HepG2 (cell line): ENCODE measurements around the gene GCDH. TPM values are rescaled to one million over a fixed set of nuclear protein-coding genes. Genes with fewer than 3 reads are reported as not detected.
A peak's percentile ranks its signal among the peaks of the same experiment; 100 is the strongest.

ENCODE experiments used
- ATAC-seq: fragments of 200-7000 bp; cut with Tn5 transposase; 3 replicates; pipeline ENCODE4 v1.9.1; 2020; ENCODE audit warnings: mild to moderate bottlenecking, moderate library complexity
- BruUV-seq: library from RNA; stranded (reverse); fragments of 400-500 nt; replicated peaks from 2 replicates; lab custom pipeline; 2021; lab: Mats Ljungman, UMichigan
- CTCF ChIA-PET: fragments of 300-600 bp; formaldehyde crosslinking; extraction: SDS; loops from one replicate; lab custom pipeline; 2021; ENCODE audit warnings: low total read pairs, inconsistent platforms, low intra/inter-chr PET ratio; lab: Yijun Ruan, JAX
- POLR2A ChIA-PET: fragments of 350-600 bp; sonication (Branson Sonifier 250); formaldehyde crosslinking; loops from one replicate; lab custom pipeline; 2020; ENCODE audit warnings: antibody characterized with exemption, inconsistent platforms; lab: Yijun Ruan, JAX
- DNase-seq: peaks from one replicate; pipeline ENCODE4 v3.0.0-alpha.2; 2015; ENCODE audit warnings: low spot score
- FAIRE-seq: peaks from 3 replicates; lab custom pipeline; 2011; peaks lifted over from hg19 to GRCh38; lab: Jason Lieb, UNC
- H2AFZ ChIP-seq: one replicate; pipeline ENCODE4 v1.6.1; 2011; ENCODE audit warnings: low read length, inconsistent platforms
- H3K27ac ChIP-seq: fragments of 300-600 bp; 3 replicates; pipeline ENCODE4 v1.8.0; 2011; ENCODE audit warnings: mixed run types, mild to moderate bottlenecking, mixed read lengths, low read length, inconsistent platforms; ENCODE audit not compliant: insufficient read depth; ENCODE audit errors: extremely low read length
- H3K27me3 ChIP-seq, 2 experiments: fragments of 200-600 bp in 1 of 2; 2 replicates in 1 of 2; 3 replicates in 1 of 2; pipeline versions ENCODE4 v1.6.0 to v1.8.0; 2011; ENCODE audit warnings: low read length in 2 of 2, mild to moderate bottlenecking in 2 of 2, moderate library complexity in 2 of 2, inconsistent platforms in 1 of 2; ENCODE audit not compliant: insufficient read depth in 2 of 2, control insufficient read depth in 1 of 2
- H3K36me3 ChIP-seq, 2 experiments: fragments of 200-600 bp in 1 of 2; replicated peaks in 1 of 2; 2 replicates in 1 of 2; 3 replicates in 1 of 2; pipeline versions ENCODE4 v1.5.1 to v1.8.0; 2011; ENCODE audit warnings: low read length in 2 of 2, inconsistent platforms in 1 of 2; ENCODE audit not compliant: insufficient read depth in 2 of 2, control insufficient read depth in 1 of 2
- H3K4me1 ChIP-seq: 2 replicates; pipeline ENCODE4 v1.5.1; 2012; ENCODE audit warnings: low read length, inconsistent platforms; ENCODE audit not compliant: insufficient read depth
- H3K4me2 ChIP-seq: 2 replicates; pipeline ENCODE4 v1.6.0; 2011; ENCODE audit warnings: low read depth, low read length, inconsistent platforms
- H3K4me3 ChIP-seq, 3 experiments: fragments of 200-600 bp in 1 of 3; sonication (generic), shearing (Covaris generic) in 1 of 3; replicated peaks in 1 of 3; 2 replicates each; pipeline ENCODE4 v1.5.1; 2011 to 2016; ENCODE audit warnings: low read length in 3 of 3, inconsistent platforms in 2 of 3, low read depth in 2 of 3, mild to moderate bottlenecking in 2 of 3, control low read depth in 1 of 3, mixed read lengths in 1 of 3; ENCODE audit not compliant: insufficient read depth in 1 of 3
- H3K79me2 ChIP-seq: one replicate; pipeline ENCODE4 v1.6.1; 2011; ENCODE audit warnings: low read length, inconsistent platforms; ENCODE audit not compliant: insufficient read depth
- H3K9ac ChIP-seq: 2 replicates; pipeline ENCODE4 v1.6.0; 2011; ENCODE audit warnings: mild to moderate bottlenecking, low read depth, low read length, inconsistent platforms; ENCODE audit not compliant: insufficient read depth
- H3K9me3 ChIP-seq: 2 replicates; pipeline ENCODE4 v1.5.1; 2012; ENCODE audit warnings: mild to moderate bottlenecking, low read length
- H4K20me1 ChIP-seq: 2 replicates; pipeline ENCODE4 v1.6.0; 2011; ENCODE audit warnings: inconsistent platforms, mild to moderate bottlenecking, low read length, moderate library complexity; ENCODE audit not compliant: insufficient read depth
- BCL3 ChIP-seq: sonication (generic); formaldehyde crosslinking; IDR thresholded peaks from 2 replicates; pipeline ENCODE4 v1.5.1; 2020; ENCODE audit warnings: mild to moderate bottlenecking, missing genetic modification reagents, moderate library complexity
- CREB3 ChIP-seq: sonication (generic); formaldehyde crosslinking; IDR thresholded peaks from 2 replicates; pipeline ENCODE4 v1.5.0; 2020; ENCODE audit warnings: missing genetic modification reagents
- GATA4 ChIP-seq: sonication (generic); IDR thresholded peaks from 2 replicates; pipeline ENCODE4 v1.6.1; 2016; ENCODE audit warnings: antibody characterized with exemption, low read depth, borderline replicate concordance
- GMEB1 ChIP-seq: sonication (generic); formaldehyde crosslinking; IDR thresholded peaks from 2 replicates; pipeline ENCODE4 v1.5.1; 2020; ENCODE audit warnings: missing genetic modification reagents, mild to moderate bottlenecking, borderline replicate concordance
- HNF4A ChIP-seq: sonication (generic); formaldehyde crosslinking; IDR thresholded peaks from 2 replicates; pipeline ENCODE4 v1.4.0; 2020; ENCODE audit warnings: missing genetic modification reagents
- HOXA9 ChIP-seq: sonication (generic); formaldehyde crosslinking; IDR thresholded peaks from 2 replicates; pipeline ENCODE4 v1.8.1; 2022; ENCODE audit warnings: missing genetic modification reagents, mild to moderate bottlenecking, moderate library complexity, borderline replicate concordance
- KAT7 ChIP-seq: IDR thresholded peaks from 2 replicates; pipeline ENCODE4 v1.6.1; 2018; ENCODE audit warnings: borderline replicate concordance, missing compliant biosample characterization
- MED8 ChIP-seq: sonication (generic); formaldehyde crosslinking; IDR thresholded peaks from 2 replicates; pipeline ENCODE4 v1.8.1; 2023; ENCODE audit warnings: mild to moderate bottlenecking, missing genetic modification reagents; ENCODE audit not compliant: insufficient replicate concordance
- NCOA1 ChIP-seq: sonication (generic); formaldehyde crosslinking; IDR thresholded peaks from 2 replicates; pipeline ENCODE4 v1.9.0; 2021; ENCODE audit warnings: missing genetic modification reagents
- PHF5A ChIP-seq: IDR thresholded peaks from one replicate; pipeline ENCODE4 v1.6.1; 2018; ENCODE audit warnings: low read depth, missing genetic modification reagents; ENCODE audit not compliant: unreplicated experiment
- POLR2AphosphoS2 ChIP-seq: IDR thresholded peaks from 2 replicates; pipeline ENCODE4 v1.6.1; 2011; ENCODE audit warnings: low read depth, low read length, improper control_type of control experiment
- SP1 ChIP-seq, 2 experiments: fragments of 450-650 bp in 1 of 2; sonication (generic) in 1 of 2; formaldehyde crosslinking in 1 of 2; IDR thresholded peaks; 2 replicates each; pipeline versions ENCODE4 v1.4.0 to v1.6.1; 2016 to 2020; ENCODE audit warnings: missing genetic modification reagents in 1 of 2
- SYNCRIP ChIP-seq: fragments of 200-400 bp; formaldehyde crosslinking; IDR thresholded peaks from 2 replicates; pipeline ENCODE4 v1.6.1; 2018; ENCODE audit warnings: mild to moderate bottlenecking, low read depth, low read length; ENCODE audit not compliant: insufficient read depth
- ZBTB7A ChIP-seq: sonication (generic); formaldehyde crosslinking; IDR thresholded peaks from 2 replicates; pipeline ENCODE4 v1.8.0; 2022; ENCODE audit warnings: mild to moderate bottlenecking, missing genetic modification reagents
- ZEB1 ChIP-seq: IDR thresholded peaks from 2 replicates; pipeline ENCODE4 v1.6.1; 2012; ENCODE audit warnings: mild to moderate bottlenecking, low read depth, inconsistent platforms; ENCODE audit not compliant: insufficient replicate concordance
- ZNF224 ChIP-seq: sonication (generic); formaldehyde crosslinking; IDR thresholded peaks from 2 replicates; pipeline ENCODE4 v1.5.0; 2020; ENCODE audit warnings: mild to moderate bottlenecking, missing genetic modification reagents
- ZNF292 ChIP-seq: sonication (generic); formaldehyde crosslinking; IDR thresholded peaks from 2 replicates; pipeline ENCODE4 v1.8.1; 2022; ENCODE audit warnings: mild to moderate bottlenecking, low read depth, missing genetic modification reagents, borderline replicate concordance
- ZNF501 ChIP-seq: sonication (generic); formaldehyde crosslinking; IDR thresholded peaks from 2 replicates; pipeline ENCODE4 v1.5.1; 2020; ENCODE audit warnings: mild to moderate bottlenecking, moderate library complexity, missing genetic modification reagents
- ZNF703 ChIP-seq: sonication (generic); formaldehyde crosslinking; IDR thresholded peaks from 2 replicates; pipeline ENCODE4 v1.5.1; 2020; ENCODE audit warnings: missing genetic modification reagents, mild to moderate bottlenecking, moderate library complexity, borderline replicate concordance
- ZSCAN20 ChIP-seq: sonication (generic); formaldehyde crosslinking; IDR thresholded peaks from 2 replicates; pipeline ENCODE4 v1.4.0; 2020; ENCODE audit warnings: missing genetic modification reagents, mild to moderate bottlenecking, borderline replicate concordance
- ZSCAN29 ChIP-seq: sonication (generic); formaldehyde crosslinking; conservative IDR thresholded peaks from 2 replicates; pipeline ENCODE4 v1.4.0; 2020; ENCODE audit warnings: mild to moderate bottlenecking, missing genetic modification reagents
- WGBS: methylation state at CpG from one replicate; pipeline ENCODE4 v1.1.6; 2017; ENCODE audit warnings: low lambda C conversion rate; 5-methylcytosine and 5-hydroxymethylcytosine counted together
- in situ Hi-C: cut with HindIII; loops from 2 replicates; pipeline ENCODE4 v1.10.0; 2017; ENCODE audit warnings: low pct_unique_long_range_greater_than_20kb; ENCODE audit not compliant: extremely low pct_ligation_motif_present
- intact Hi-C: fragments of 100-400 bp; cut with micrococcal nuclease; formaldehyde crosslinking; loops from one replicate; pipeline ENCODE4 v1.10.0; 2022; ENCODE audit not compliant: unreplicated experiment
- polyA plus RNA-seq, 8 experiments: library from polyadenylated mRNA; depleted of rRNA in 3 of 8; stranded (reverse) in 7 of 8; unstranded in 1 of 8; fragments of >200 nt; fragmentation: Illumina TruSeq in 4 of 8; extraction: Trizol in 4 of 8; gene quantifications; 2 replicates each; pipeline versions ENCODE4 v1.2.1 to v1.2.3, GENCODE V29; 2011 to 2016; ENCODE audit warnings: low read depth in 4 of 8, missing spikeins in 1 of 8, mixed read lengths in 1 of 8; ENCODE audit not compliant: insufficient read depth in 1 of 8
- total RNA-seq, 5 experiments: library from RNA; depleted of rRNA; stranded (reverse); fragments of >200 nt; fragmentation: Illumina TruSeq; extraction: Trizol; gene quantifications; 2 replicates each; pipeline ENCODE4 v1.2.3, GENCODE V29; 2016; ENCODE audit warnings: low read depth in 1 of 5

Gene GCDH
- total and polyA plus RNA-seq, 2 of the 13 experiments (the other 11 are each of a cell fraction or from before 2014, with no cell fraction given) = 15.1 to 38.0 TPM

GRCh38 chr19:12891553-12892021 is 627 bp downstream of the GCDH start:
- Histone ChIP-seq H2AFZ (no peak overlapping the region), H4K20me1 (no peaks in the 10 kb centered on the region), H3K27ac (peak overlapping the region; percentile 84), H3K4me1 (peaks cover 37% of the 10 kb centered on the region), H3K36me3 (peaks cover 12 to 21% of the 10 kb centered on the region in 2 experiments; a peak in 4 of 5 replicates), H3K9me3 (no peaks in the 10 kb centered on the region), H3K4me2 (peak overlapping the region; percentile 97), H3K79me2 (peaks cover 8% of the 10 kb centered on the region), H3K27me3 (peaks cover 0 to 9% of the 10 kb centered on the region in 2 experiments; a peak in 3 of 5 replicates), H3K4me3 (peak overlapping the region; percentile 67 to 95 (median 94)), H3K9ac (peak overlapping the region; percentile 80)
- FAIRE-seq (no peak), ATAC-seq (peak; percentile 59), DNase-seq (peak; percentile 20)
- in situ Hi-C loops = no loop called here
- ChIA-PET CTCF (no interaction called here), POLR2A (interaction anchor here (0.5 to 2.2 kb wide), 20 partner anchors 9 to 341 kb away, joined by 3 to 26 read pairs (median 6); partner anchors contain the start of genes DHPS, DNASE2, FARSA and GADD45GIP1)
- WGBS = 0% methylated on average over 4 of the region's 26 CpGs
- intact Hi-C loops = no loop called here
- BruUV-seq = TSS peak; percentile 78
- TF ChIP-seq NCOA1 (CRISPR knock-in tag) (no peak), HNF4A (peak; percentile 34; the same call in 1 of the 2 replicates), PHF5A (no peak), MED8 (CRISPR knock-in tag) (no peak), HOXA9 (CRISPR knock-in tag) (no peak), GATA4 (no peak), ZBTB7A (no peak), SP1 (IDR thresholded peaks at IDR 0.05) (no peak), SP1 (CRISPR knock-in tag; IDR thresholded peaks at IDR 0.05) (0 out of 2 replicates have a peak, but pooled peaks have one; percentile 30), GMEB1 (CRISPR knock-in tag) (peak; percentile 2; the same call in 1 of the 2 replicates), ZSCAN20 (CRISPR knock-in tag) (no peak), BCL3 (peak; percentile 11; the same call in 1 of the 2 replicates), ZEB1 (no peak), ZNF501 (CRISPR knock-in tag) (0 out of 2 replicates have a peak, but pooled peaks have one; percentile 3), POLR2AphosphoS2 (no peak), ZNF292 (CRISPR knock-in tag) (peak; percentile 49; the same call in 1 of the 2 replicates), ZNF703 (CRISPR knock-in tag) (0 out of 2 replicates have a peak, but pooled peaks have one; percentile 26), SYNCRIP (no peak), CREB3 (CRISPR knock-in tag) (no peak), KAT7 (CRISPR knock-in tag) (0 out of 2 replicates have a peak, but pooled peaks have one; percentile 8), ZSCAN29 (CRISPR knock-in tag) (0 out of 2 replicates have a peak, but pooled peaks have one; percentile 0), ZNF224 (CRISPR knock-in tag) (no peak; the same call in 1 of the 2 replicates)
